ENCODE results near the gene CYP27C1.

DNA sequence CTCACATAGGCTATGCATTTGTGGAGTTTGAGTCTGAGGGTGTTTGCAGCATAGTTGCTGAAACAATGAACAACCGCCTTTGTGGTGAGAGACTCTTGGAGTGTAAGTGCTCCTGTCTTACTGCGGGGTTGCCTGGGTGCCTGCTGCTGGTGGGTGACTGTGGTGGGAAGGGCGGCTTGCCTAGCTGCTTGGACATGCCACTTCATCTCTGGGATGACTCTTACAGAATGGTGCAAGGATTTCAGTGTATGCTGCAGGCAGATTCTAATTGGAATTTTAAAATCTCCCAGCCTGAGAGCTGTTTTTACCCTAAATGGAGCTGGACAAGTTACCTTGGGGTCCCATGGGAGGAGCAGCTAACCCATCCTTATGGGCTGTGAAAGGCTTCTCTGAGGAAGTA, 50.1 kb downstream of the CYP27C1 start:
- TF ChIP-seq, protein P1, sequence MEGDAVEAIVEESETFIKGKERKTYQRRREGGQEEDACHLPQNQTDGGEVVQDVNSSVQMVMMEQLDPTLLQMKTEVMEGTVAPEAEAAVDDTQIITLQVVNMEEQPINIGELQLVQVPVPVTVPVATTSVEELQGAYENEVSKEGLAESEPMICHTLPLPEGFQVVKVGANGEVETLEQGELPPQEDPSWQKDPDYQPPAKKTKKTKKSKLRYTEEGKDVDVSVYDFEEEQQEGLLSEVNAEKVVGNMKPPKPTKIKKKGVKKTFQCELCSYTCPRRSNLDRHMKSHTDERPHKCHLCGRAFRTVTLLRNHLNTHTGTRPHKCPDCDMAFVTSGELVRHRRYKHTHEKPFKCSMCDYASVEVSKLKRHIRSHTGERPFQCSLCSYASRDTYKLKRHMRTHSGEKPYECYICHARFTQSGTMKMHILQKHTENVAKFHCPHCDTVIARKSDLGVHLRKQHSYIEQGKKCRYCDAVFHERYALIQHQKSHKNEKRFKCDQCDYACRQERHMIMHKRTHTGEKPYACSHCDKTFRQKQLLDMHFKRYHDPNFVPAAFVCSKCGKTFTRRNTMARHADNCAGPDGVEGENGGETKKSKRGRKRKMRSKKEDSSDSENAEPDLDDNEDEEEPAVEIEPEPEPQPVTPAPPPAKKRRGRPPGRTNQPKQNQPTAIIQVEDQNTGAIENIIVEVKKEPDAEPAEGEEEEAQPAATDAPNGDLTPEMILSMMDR (IDR thresholded peaks at IDR 0.05; ENCODE audit: low read length): no peak
- no peak for TF ChIP-seq EZH2 (IDR thresholded peaks at IDR 0.05; ENCODE audit: borderline replicate concordance, low read length)

All from OCI-LY1 (cell line).